GM21825 (cell line): ENCODE data around the gene NPAS3.

Experiments
- ATAC-seq: cut with Tn5 transposase; IDR thresholded peaks from one replicate; pipeline ENCODE4 v1.9.1; 2021; ENCODE audit warnings: mild to moderate bottlenecking, moderate library complexity; ENCODE audit not compliant: unreplicated experiment

The NPAS3 gene

GRCh38 chr14:33733721-33734120 lies 795.0 kb downstream of the NPAS3 start:
- ATAC-seq: no peak

- no peak for ATAC-seq
These were observed 795.7 kb downstream of the NPAS3 start for GRCh38 chr14:33734387-33734786.

DNA sequence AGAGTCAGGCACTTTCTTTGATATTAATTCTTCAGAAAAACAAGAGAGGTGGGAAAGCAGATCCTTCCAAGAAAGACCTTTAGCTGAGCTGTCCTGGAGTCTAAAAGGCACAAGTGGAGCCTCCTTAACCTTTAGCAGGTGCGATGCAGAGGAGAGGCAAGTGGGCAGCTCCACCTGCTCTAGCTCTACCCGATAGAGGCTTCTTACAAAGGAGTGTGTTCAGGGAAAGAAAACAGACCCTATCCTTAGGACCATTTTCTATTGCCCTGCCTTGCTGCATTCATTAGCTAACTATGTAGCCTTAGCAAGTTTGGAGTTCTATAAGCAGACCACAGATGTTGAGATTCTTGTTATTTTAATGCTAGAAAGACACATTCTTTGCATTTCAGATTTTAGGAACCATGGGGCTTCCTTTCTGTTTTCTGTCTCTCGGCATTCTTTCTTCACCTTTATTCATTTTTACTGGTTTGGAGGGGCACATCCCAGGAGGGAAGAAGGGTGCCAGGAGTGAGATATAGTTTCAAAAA lies 797.7 kb downstream of the NPAS3 start:
- ATAC-seq: no peak

- no peak for ATAC-seq
These were observed 798.3 kb downstream of the NPAS3 start for GRCh38 chr14:33736979-33737378.

- ATAC-seq: no peak
These were observed 798.8 kb downstream of the NPAS3 start for GRCh38 chr14:33737446-33737845.

GRCh38 chr14:33738029-33738428 lies 799.4 kb downstream of the NPAS3 start:
- ATAC-seq: no peak

DNA sequence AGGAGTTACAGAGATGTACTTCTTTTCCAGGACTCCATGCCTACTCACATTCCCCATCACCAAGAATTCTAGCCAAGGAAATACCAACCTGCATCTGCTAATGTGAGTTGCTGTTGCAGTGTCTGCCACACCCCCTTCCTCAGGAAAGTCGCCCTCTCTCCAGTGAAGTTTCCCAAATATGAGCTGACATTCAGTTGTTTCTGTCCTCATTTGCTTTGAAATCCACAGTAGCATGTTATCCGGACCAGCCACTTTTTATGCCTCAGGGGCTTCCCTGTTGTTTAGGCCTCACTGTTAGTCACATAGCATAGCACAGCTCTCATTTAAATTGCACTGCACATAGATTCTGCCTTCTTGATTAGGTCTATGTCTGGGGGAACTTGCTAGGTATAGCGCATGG lies 799.8 kb downstream of the NPAS3 start:
- ATAC-seq: no peak

DNA sequence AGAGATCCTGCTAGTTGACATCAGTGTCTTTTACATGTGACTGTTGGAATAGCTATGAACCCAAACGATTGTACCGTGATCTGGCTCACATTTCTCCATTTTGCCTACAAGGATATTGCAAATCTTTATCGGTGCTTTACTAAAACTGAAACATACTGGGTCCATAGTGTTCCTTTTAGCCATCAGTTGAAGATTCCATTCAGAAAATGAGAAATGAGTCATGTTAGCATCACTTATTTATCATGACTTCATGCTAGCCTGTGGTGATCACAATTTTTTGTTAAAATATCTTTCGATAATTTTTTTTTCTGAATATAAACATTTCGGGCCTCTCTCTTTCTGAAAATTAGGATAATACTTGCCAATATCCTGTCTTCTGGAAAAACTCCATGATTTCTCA lies 801.9 kb downstream of the NPAS3 start:
- ATAC-seq: no peak

- ATAC-seq: no peak
These were observed 803.5 kb downstream of the NPAS3 start for GRCh38 chr14:33742166-33742565.

GRCh38 chr14:33745163-33745562 lies 806.5 kb downstream of the NPAS3 start:
- ATAC-seq: no peak

DNA sequence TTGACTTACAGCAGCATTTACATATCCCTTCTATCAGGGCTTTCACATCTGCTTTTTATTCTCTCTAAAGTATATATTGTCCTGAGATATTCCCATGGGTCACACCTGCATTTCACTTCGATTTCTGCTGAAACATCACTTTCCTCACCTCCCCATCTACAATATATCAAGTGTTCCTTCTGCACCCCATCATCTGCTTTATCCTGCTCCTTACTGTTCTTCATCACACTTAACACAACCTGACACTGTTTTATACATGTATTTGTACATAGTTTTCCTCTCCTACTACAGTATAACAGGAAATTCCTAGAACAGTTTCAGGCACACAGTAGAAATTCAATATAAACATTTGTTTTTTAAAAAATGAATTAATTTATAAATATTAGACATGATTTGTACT lies 809.1 kb downstream of the NPAS3 start:
- no peak for ATAC-seq

DNA sequence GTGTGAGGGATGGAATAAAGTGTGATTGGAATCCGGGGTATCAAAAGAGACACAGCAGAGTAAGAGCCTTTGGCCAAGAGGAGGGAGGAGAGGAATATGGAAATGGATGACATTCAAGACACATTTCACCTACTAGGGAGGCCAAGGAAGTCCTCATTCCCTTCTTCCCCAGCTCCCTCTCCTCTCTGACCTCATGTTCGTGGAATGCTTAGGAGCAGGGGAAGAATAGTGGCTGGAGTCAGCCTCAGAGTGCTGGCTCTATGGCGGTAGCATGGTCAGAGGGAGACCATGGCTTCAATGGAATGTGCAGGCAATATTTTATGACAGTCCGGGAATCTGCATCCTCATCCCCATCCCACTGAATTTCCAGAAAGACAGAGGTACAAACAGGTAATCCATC lies 815.6 kb downstream of the NPAS3 start:
- ATAC-seq: no peak

GRCh38 chr14:33755358-33755757 lies 816.7 kb downstream of the NPAS3 start:
- ATAC-seq: no peak

DNA sequence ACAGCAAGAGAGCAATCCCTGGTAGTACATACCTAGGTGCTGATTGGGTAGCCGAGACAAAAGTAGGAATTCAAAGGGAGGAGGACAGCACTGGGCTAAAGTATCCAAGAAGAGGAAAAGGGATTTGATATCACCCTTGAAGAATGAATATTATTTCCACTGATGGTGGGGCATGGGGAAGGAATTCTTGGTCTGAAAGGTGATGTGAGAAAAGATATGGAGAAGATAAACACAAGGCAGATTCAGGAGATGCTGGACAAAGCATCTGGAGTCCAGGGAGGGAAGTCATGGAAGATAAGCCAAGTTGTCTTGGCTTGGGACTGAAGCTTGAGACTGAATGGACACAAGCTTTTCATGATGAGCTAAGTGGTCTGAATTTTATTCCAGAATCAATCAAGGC lies 818.2 kb downstream of the NPAS3 start:
- ATAC-seq: no peak

DNA sequence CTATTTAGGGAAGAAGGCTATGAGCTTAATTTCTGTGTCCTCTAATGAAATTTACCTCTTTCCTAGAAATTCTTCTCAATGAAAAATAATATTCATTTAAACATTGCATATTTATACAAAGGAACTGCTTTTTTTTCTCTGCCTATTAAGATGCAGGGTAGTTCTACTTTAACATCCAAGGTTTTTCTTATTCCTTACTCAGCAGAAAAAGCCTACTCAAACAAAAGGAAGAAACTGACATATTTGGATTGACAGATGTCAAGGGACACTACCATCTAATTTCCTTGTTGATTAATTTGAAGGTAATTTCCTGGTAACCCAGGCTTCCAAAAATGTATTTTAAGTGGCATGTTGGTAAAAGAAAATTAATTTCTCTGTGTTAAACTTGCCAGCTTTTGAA lies 819.9 kb downstream of the NPAS3 start:
- ATAC-seq: no peak

GRCh38 chr14:33762161-33762851 lies 823.6 kb downstream of the NPAS3 start:
- no peak for ATAC-seq

GRCh38 chr14:33764876-33765650 lies 826.4 kb downstream of the NPAS3 start:
- ATAC-seq: no peak

- no peak for ATAC-seq
These were observed 829.1 kb downstream of the NPAS3 start for GRCh38 chr14:33767586-33768457.

DNA sequence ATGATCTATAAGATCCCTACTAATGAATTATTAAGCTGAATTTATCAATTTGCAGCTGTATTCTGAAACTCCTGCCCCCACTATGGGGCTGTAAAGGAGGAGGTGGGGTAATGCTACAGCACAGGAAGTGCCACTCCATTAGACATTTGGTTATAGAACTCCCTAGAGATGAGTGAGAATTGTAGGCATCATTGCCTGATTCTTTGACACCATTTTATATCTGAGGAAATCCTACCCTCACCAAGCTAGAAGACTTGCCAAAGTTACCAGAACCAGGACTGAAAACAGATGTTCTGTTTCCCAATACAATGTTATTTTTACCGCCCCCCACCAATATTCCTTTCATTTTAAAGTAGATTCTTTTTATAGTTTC lies 829.8 kb downstream of the NPAS3 start:
- ATAC-seq: no peak

DNA sequence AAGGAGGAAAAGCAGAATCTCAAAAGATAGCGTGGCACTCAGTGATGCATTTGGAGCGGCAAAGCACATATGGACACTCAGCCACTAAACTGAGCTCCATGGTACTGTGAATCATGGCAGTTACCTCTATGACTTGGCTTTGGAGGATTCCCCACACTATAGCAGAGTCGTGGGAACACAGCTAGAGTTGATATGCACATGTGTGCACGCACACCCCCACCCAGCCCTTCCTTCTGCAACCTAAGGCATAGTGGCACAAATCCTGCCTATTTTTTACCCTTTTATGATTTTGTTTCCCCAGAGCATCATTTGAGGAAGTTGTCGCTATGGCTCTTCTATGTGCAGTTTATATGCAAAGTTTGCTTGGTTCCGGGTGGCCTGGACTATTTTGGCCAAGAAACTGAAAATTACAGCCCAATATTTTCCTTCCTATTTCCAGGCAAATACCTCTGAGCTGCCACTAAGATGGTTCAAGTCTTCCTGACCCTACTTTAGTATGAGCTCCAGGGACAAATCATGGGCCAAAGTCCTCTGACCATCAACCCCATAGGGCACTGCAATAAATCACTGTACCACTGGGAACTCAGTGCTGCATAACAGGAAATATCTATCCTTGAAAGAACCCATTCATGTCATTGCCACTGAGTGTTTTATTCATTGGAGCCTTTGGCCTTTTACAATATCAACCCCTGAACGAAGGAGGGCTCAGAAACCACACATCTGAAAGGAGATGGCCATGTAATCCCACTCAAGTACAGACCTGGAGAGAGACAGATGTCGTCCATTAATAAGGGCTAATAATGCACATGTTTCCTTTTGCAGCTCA lies 834.7 kb downstream of the NPAS3 start:
- ATAC-seq: no peak

DNA sequence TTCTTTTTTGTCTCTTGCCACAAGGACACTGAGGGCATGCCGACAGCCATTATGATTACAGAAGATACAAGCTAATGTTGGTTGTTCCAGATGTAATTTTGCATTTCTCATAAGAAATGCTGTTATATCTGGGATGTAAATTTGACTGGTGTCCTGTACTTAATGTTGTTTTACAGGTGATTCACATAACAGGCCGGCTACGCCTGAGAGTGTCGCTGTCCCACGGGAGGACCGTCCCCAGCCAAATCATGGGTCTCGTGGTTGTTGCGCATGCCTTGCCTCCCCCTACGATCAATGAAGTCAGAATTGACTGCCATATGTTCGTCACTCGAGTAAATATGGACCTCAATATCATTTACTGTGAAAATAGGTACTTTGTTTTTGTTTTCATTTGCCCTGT lies 835.5 kb downstream of the NPAS3 start:
- no peak for ATAC-seq
